Upper lobe of left lung (tissue), 4 donors: ENCODE results near the gene TBC1D1.

Source experiments
- CTCF ChIP-seq, 6 experiments: fragments of 450-650 bp in 4 of 6; fragments of 200-600 bp in 2 of 6; sonication (generic) in 2 of 6; IDR thresholded peaks; one replicate each; pipeline ENCODE4 v1.5.1; 2016 to 2019; ENCODE audit warnings: antibody characterized with exemption in 6 of 6
- EP300 ChIP-seq, 4 donors: sonication (generic); formaldehyde crosslinking; IDR thresholded peaks; one replicate each; pipeline ENCODE4 v1.5.1; 2017; ENCODE audit warnings: antibody characterized with exemption in 4 of 4, control low read depth in 2 of 4
- POLR2A ChIP-seq, 4 donors: fragments of 450-650 bp; IDR thresholded peaks; one replicate each; pipeline ENCODE4 v1.5.1; 2016 to 2017; ENCODE audit warnings: antibody characterized with exemption in 4 of 4, mild to moderate bottlenecking in 2 of 4
- POLR2AphosphoS5 ChIP-seq, 2 donors: sonication (generic); formaldehyde crosslinking; IDR thresholded peaks; one replicate each; pipeline ENCODE4 v1.5.1; 2017; ENCODE audit warnings: antibody characterized with exemption in 2 of 2

GRCh38 chr4:37896206-37896860 is 5.4 kb downstream of the TBC1D1 start:
- no peak for TF ChIP-seq CTCF (IDR thresholded peaks at IDR 0.05)
- no peak for TF ChIP-seq EP300 (IDR thresholded peaks at IDR 0.05)
- TF ChIP-seq POLR2A (IDR thresholded peaks at IDR 0.05) = no peak
- no peak for TF ChIP-seq POLR2AphosphoS5 (IDR thresholded peaks at IDR 0.05)
